GM12864 (cell line): ENCODE results near the gene TAP2.

Experiments
- DNase-seq: peaks from one replicate; pipeline ENCODE4 v3.0.0-alpha.2; 2011; ENCODE audit warnings: low read depth
- H3K4me3 ChIP-seq: 2 replicates; pipeline ENCODE4 v1.5.1; 2011; ENCODE audit warnings: mild to moderate bottlenecking, low read depth, low read length, control low read depth
- TF ChIP-seq, protein P1 (sequence below): IDR thresholded peaks from 2 replicates; pipeline ENCODE4 v1.5.1; 2011; ENCODE audit warnings: low read depth, mild to moderate bottlenecking, moderate library complexity, low read length, control low read depth, inconsistent platforms; ENCODE audit errors: missing control alignments

Gene TAP2

DNA sequence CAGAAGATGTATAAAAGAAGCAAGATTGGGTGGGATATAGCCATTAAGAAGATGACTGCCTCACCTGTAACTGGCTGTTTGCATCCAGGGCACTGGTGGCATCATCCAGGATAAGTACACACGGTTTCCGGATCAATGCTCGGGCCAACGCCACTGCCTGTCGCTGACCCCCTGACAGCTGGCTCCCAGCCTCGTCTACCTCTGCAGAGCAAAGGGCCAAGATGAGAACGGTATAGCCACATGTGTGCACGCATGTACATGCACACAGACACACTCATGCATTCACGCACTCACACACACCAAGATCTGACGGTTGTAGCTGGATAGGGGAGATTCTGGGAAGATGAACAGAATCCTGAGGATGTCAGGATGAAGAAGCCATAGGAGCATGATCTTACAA lies 8.5 kb upstream of the TAP2 start:
- no peak for DNase-seq
- TF ChIP-seq, protein P1, sequence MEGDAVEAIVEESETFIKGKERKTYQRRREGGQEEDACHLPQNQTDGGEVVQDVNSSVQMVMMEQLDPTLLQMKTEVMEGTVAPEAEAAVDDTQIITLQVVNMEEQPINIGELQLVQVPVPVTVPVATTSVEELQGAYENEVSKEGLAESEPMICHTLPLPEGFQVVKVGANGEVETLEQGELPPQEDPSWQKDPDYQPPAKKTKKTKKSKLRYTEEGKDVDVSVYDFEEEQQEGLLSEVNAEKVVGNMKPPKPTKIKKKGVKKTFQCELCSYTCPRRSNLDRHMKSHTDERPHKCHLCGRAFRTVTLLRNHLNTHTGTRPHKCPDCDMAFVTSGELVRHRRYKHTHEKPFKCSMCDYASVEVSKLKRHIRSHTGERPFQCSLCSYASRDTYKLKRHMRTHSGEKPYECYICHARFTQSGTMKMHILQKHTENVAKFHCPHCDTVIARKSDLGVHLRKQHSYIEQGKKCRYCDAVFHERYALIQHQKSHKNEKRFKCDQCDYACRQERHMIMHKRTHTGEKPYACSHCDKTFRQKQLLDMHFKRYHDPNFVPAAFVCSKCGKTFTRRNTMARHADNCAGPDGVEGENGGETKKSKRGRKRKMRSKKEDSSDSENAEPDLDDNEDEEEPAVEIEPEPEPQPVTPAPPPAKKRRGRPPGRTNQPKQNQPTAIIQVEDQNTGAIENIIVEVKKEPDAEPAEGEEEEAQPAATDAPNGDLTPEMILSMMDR, result no peak
- peak overlapping the region; percentile 76; the same call in 1 of the 2 replicates for H3K4me3 ChIP-seq

DNA sequence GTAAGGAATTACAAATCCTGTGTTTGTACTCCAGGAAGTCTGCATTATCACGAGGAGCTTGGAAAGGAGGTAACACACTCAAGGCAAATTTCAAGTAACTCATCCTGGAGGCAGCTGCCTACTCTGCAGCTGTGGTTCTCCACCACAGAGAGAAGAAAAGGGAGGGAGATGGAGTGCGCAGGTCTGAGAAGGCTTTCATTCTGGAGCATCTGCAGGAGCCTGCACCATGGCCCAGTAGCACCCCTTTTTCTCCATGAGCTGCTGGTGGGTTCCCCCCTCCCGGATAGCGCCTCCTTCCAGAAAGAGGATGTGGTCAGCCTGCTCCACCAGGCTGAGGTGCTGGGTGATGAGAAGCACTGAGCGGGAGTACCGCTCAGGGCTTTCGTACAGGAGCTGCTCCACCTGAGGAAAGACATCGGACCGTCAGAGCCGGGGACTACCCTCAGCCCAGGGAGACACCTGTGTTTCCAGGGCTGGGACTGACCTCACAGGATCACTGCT lies 6.9 kb upstream of the TAP2 start:
- TF ChIP-seq, protein P1, result no peak
- peak overlapping the region; percentile 76 for H3K4me3 ChIP-seq
- no peak for DNase-seq

DNA sequence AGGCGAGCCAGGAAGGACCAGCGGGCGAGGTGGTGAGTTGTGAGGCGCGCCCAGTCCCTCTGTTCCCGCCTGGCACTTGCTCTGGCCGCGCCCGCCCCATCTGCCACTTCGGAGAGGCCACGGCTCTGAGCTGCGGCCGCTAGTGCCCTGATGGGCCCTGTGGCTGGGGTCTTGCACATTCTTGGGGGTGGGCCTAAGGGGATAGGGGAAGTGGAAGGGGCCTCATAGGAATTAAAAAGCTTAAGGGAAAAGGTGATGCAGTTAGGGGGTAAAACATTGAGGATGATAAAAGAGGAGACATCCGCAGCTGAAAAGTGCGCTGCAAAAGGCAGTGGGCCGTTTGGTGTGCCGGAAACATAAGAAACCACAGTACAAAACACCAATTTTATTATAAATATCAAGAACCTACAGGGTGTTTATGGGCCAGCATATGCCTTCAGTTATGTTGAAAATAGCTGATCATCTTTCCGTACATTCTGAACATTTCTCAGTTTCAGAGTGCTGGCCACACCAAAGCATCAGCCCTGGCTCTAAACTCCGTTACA lies 6.4 kb upstream of the TAP2 start:
- peak overlapping the region; percentile 76 for H3K4me3 ChIP-seq
- no peak for DNase-seq

DNA sequence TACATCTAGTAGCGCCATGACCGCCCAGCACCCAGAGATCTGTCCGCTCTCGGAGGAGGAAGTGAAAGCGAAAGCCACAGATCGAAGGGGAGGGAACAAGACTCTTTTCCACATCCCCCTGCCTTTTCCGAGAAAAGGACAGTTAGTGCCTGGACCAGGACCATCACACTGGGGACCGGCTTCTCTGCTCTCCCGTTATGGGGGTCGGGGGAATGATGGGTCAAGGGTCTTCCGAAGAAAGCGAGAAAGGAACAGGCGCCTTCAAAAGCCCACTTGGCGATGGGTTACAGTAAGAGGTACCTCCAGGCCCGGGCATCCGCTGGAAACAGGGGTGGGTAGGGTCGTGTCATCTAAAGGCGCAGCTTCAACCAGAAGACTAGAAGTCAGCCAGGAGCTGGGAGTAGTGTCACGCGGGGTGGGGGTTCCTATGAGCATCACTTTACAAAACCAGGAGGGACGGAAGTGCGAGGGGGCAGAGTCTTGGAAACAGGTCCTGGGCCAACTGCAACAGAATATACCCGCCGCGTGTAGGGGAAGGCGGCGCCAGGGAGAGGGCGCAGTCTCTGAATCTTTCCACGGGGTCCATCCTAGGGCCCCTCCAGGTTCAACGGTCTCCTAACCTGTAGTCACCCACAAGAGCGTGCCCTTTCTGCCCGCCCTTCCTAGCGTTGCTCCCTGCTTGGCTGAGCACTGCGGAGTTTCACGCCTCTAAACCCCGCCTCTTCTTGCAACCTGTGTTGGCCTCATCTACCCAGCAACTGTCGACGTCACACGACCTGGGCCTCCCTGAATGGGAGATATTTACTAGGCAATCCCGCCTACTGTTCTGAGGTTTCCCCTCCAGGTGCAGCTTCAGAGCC lies 5.7 kb upstream of the TAP2 start, which contains the start of gene PSMB8:
PSMB8 (minus strand) TSS at position 69 of the 860 bp plus-strand sequence; CDS start at position 18, 51 bp downstream.
- H3K4me3 ChIP-seq, result peak within 1 kb of the TSS; percentile 76
- TF ChIP-seq, protein P1, result no peak
- DNase-seq, result peak; percentile 98

More for the DNA sequence above, 6.4 kb upstream of the TAP2 start:
- TF ChIP-seq, protein P1, result no peak

DNA sequence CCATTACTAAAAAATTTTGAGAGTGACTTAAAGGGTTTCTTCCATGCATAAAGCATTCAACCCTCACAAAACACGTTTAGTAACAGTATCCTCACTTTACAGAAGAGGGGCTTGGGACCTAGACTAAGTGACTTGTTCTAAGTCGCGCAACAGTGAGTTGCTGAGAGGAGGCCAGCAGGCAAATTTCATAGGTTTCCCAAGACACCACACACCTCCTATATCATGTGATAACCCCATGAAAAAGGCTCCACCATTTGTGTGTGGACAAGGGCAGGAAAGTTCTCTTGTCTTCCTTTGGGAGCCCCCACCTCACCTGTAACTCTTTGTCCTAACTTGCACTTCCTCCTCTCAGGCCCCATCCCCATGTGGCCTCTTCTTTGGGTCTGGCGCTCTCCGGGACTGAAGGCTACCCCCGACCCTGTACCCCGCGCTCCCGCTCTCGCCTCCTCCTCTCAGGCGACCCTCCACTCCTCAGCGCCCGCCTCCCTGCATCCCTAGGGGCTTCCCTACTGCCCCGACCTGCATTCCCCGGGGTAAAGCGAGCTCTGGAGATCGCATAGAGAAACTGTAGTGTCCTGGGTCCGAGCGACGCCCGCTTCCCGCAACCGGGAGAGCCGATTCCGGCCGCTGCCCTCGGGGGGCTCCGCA lies 4.9 kb upstream of the TAP2 start:
- TF ChIP-seq, protein P1, result no peak
- no peak for DNase-seq
- H3K4me3 ChIP-seq, result peak overlapping the region; percentile 76

DNA sequence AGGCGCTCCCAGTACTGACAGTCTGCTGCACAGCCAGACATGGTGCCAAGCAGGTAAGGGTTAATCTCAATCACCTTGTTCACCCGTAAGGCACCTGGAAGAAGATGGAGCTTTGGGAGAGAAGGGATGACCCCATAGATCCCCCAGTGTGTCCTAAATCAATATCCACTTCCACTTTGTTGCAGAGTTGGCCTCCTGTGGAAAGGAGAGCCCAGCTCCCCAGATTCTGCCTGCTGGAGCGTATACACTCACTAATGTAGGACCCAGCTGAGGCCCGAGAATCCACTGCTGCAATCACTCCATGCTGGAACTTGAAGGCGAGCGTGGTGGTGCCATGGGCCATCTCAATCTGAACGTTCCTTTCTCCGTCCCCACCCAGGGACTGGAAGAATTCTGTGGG lies 4.2 kb upstream of the TAP2 start:
- no peak for DNase-seq
- H3K4me3 ChIP-seq, result peak overlapping the region; percentile 76
- TF ChIP-seq, protein P1, result no peak
